Kasumi-1 (cell line): ENCODE data around the gene HORMAD2.
"Not testable (repeated sequence)": the region's sequence is repeated elsewhere in the genome, so short reads cannot be mapped to it uniquely, and the experiment has no call there.

Experiments used
- DNase-seq, 2 experiments: peaks; one replicate each; lab custom pipeline; 2025; lab: John Stamatoyannopoulos, UW

Gene HORMAD2

GRCh38 chr22:30057375-30057774 is 22.9 kb upstream of the HORMAD2 start:
- no peak for DNase-seq

DNA sequence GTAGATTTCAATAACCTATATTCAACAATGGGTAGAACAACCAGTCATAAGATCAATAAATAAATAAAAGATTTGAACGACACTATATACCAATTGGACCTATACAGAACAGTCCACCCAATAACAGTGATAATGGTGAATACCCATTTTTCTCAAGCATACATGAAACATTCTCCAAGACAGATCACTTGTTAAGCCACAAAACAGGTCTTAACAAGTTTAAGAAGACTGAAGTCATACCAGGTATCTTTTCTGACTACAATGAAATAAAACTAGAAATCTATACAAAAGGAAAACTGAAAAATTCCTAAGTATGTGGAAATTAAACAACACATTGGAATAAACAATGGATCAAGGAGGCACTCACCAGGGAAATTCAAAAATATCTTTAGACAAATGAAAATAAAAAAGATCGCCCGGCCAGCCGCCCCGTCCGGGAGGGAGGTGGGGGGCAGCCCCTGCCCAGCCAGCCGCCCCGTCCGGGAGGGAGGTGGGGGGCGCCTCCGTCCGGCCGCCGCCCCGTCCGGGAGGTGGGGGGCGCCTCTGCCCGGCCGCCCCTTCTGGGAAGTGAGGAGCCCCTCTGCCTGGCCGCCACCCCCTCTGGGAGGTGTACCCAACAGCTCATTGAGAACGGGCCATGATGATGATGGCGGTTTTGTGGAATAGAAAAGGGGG is 20.8 kb upstream of the HORMAD2 start:
- DNase-seq = not testable (repeated sequence)

DNA sequence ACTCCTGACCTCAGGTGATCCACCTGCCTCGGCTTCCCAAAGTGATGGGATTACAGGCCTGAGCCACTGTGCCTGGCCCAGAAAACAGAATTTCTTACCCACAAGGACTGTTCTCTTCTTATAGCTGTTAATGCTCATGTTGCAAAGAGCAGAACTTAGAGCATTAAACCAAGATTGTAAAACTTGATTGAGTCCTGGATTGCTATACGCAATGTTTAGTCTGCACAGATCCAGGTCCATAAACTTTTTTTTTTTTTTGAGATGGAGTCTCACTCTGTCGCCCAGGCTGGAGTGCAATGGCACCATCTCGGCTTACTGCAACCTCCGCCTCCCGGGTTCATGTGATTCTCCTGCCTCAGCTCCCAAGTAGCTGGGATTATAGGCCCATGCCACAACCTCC is 19.2 kb upstream of the HORMAD2 start:
- not testable (repeated sequence) for DNase-seq

DNA sequence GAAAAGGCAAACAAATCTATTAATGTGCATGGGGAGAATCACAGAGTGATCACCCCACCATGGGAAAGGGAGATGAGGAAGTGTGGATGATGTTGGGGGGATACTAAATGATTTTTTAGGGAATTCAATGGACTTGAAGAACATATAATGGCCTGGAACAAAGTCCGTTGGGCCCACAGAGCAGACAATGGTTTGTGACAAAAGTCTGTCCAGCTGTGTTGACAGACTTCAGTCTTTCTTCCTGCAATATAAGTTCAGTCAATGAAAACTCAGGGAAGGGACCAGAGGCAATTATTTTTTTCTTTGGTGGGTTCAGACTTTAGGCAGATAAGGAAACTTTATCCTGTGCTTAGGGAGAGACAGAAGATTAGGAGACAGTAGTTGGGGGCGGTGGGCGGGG is 18.0 kb upstream of the HORMAD2 start:
- DNase-seq = no peak

- no peak for DNase-seq
These were observed 17.3 kb upstream of the HORMAD2 start for GRCh38 chr22:30062950-30063349.

GRCh38 chr22:30064172-30064571 is 16.1 kb upstream of the HORMAD2 start:
- DNase-seq = no peak

DNA sequence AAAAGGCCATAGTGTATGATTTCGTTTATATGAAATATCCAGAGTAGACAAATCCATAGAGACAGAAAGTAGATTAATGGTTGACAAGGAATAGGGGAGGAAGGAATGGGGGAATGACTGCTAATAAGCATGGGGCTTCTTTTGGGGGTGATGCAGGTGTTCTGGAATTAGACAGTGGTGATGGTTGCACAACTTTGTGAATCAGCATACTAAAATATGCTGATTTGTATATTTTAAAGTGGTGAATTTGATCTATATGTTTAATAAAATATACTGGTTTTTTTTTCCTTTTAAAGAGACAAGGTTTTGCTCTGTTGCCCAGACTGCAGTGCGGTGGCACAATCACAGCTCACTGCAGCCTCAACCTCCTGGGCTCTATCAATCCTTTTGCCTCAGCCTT is 6.5 kb upstream of the HORMAD2 start:
- DNase-seq = no peak

DNA sequence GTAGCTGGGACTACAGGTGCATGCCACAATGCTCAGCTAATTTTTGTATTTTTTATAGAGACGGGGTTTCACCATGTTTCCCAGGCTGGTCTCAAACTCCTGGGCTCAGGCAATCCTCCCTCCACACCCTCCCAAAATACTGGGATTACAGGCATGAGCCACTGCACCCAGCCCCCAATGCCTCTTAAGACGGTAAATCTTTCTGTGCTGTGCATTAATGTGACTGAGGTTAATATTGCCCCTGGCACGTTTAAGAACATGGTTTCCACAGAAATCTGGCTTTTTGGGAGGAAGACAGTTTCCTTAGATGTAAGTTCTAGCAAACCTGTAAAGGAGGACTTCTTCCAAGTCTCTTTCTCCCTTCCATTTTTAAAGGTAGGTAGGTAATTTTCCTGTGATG is 6.1 kb upstream of the HORMAD2 start:
- DNase-seq = no peak

- no peak for DNase-seq
These were observed 5.3 kb upstream of the HORMAD2 start for GRCh38 chr22:30074994-30075393.

- no peak for DNase-seq
These were observed 2.9 kb upstream of the HORMAD2 start for GRCh38 chr22:30077279-30077880.

DNA sequence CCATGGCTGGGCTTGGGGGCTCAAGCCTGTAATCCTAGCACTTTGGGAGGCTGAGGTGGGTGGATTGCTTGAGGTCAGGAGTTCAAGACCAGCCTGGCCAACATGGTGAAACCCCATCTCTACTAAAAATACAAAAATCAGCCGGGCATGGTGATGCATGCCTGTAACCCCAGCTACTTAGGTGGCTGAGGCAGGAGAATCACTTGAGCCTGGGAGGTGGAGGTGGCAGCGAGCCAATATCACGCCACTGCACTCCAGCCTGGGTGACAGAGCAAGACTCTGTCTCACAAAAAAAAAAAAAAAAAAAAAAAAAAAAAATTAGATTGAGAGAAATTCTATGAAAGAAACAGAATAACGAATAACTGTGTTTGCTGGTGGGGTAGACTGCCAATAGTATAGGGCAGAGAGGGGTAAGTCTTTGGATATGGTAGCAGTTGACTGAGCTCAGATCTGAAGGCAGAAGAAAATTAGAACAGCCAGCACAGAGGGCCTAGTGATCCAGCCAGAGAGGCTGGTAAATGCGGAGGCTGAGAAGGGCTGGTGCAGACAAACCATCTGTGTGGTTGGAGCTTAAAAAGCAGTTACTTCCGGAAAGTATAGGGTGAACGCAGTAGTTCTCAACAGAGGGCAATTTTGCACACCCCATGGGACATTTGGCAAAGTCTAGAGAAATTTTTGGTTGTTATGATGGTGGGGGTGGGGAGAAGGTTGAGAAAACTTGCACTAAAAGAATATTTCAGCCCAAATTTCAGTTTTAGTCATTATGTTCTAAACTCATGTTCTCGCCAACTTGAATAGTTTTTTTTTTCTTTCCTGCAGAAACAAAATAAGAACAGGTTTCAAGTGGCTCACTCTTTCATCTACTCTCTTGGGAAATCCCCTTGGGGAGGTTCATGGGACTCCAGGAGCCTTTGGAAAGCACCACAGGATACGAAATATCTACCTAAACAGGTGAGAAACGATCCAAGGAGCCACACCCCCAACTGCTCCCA is 1.6 kb upstream of the HORMAD2 start:
- peak; percentile 16 to 25 for DNase-seq

DNA sequence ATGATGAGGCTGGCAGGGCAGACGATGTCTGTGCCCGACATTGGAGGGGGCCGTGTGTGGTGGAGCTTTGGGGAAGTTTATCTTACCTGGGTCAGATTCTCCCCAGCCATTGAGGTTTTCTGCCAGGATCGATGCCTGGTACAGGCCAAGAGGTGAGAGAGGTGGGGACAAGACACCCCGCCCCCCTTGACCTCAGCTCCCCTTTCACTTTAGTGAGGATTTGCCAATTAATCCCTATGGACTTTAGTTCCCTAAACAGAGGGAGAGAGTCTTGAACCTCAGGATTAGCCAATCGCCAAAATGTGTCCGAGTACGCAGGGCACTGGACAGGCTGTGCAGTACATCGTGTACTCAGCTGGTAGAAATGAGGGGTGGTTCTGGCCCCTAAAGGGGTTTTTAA is 541 bp downstream of the HORMAD2 start:
- DNase-seq = no peak

DNA sequence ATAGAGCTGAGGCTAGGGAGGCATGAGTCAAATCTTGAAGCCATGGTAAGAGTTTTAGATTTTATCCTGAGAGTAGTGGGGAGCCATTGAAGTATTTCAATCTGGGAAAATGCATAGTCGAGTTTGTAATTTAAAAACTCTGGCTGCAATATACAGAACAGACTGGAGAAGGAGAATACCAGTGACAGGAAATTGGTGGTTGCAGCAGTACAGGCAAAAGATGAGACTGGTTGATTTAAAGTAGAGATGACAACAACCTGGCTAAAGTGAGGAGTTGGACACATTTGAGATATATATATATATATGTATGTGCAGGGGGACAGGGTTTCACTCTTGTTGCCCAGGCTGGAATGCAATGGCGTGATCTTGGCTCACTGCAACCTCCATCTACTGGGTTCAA is 6.2 kb downstream of the HORMAD2 start:
- DNase-seq = no peak

DNA sequence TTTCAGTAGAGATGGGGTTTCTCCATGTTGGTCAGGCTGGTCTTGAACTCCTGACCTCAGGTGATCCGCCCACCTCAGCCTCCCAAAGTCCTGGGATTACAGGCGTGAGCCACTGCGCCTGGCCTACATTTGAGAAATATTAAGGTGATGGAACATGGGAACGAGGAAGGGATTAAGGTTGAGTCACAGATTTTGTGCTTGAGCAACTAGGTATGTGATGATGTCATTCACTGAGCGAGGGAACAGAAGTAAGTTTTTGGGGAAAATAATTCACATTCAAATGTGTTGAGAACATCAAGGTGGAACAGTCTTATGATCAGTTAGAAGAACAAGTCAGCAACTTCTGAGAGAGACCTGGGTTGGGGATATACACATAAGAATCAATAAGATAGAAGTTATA is 6.8 kb downstream of the HORMAD2 start:
- DNase-seq = not testable (repeated sequence)

- no peak for DNase-seq
These were observed 7.3 kb downstream of the HORMAD2 start for GRCh38 chr22:30087611-30088010.

GRCh38 chr22:30088468-30088867 is 8.2 kb downstream of the HORMAD2 start:
- DNase-seq = no peak

DNA sequence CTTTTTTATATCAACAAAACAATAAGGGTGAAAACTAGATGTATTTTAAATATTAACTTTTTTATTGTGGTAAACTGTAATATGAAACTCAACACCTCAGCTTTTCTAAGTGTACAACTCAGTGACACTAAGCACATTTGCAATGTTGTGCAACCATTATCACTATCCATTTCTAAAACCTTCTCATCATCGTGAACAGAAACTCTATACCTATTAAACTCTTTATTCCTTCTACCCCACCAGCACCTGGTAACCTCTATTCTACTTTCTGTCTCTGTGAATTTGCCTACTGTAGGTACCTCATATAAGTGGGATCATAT is 9.4 kb downstream of the HORMAD2 start:
- no peak for DNase-seq

DNA sequence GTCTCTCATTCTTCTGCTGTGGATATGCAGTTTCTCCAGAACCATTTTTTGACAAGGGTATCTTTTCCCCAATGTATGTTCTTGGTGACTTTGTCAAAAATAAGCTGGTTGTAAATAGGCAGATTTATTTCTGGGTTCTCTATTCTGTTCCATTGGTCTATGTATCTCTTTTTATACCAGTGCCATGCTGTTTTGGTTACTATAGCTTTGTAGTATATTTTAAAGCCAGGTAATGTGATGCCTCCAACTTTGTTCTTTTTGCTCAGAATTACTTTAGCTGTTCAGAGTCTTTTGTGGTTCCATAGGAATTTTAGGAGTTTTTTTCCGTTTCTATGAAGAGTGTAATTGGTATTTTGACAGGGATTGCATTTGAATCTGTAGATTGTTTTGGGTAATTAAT is 12.4 kb downstream of the HORMAD2 start:
- no peak for DNase-seq

DNA sequence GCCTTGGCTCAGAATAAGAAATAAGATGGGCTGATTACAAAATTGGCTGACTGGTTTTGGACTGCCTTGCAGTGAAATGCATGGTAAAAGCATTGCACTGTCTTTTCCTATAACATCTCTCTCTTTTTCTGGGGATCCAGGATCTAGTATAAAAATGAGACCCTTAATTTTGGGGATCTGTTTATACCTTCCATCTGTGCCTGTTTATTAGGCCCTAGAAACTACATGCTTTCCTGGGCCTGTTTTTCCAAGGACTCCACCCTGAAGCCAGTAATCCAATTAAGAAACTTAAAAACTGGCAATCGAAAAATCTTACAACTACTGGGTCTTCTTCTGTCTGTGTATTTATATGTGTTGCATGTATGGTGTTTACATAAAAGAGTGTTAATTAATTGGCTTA is 14.5 kb downstream of the HORMAD2 start:
- no peak for DNase-seq

DNA sequence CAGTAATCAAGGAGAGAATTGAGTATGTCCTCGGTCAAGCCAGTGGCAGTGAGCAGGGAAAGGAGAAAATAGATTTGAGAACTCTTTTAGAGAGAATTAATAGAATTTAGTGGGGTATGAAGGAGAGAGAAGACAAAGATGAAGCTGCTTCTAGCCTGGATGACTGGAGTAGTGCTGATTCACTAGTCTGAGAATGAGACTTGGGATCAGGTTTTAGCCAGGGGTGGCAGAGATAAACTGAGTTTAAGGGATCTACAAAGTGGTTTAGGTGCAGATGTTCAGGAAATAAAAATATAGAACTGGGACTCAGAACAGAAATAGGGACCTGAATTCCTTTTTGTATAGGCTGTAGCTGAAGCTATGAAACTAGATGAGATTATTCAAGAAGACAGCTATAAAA is 17.6 kb downstream of the HORMAD2 start:
- DNase-seq = no peak

DNA sequence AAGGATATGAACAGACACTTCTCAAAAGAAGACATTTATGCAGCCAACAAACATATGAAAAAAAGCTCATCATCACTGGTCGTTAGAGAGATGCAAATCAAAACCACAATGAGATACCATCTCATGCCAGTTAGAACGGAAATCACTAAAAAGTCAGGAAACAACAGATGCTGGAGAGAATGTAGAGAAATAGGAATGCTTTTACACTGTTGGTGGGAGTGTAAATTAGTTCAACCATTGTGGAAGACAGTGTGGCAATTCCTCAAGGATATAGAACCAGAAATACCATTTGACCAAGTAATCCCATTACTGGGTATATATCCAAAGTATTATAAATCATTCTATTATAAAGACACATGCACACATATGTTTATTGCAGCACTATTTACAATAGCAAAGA is 20.5 kb downstream of the HORMAD2 start:
- DNase-seq = not testable (repeated sequence)

GRCh38 chr22:30104501-30105156 is 24.4 kb downstream of the HORMAD2 start:
- DNase-seq = no peak

GRCh38 chr22:30105483-30105882 is 25.2 kb downstream of the HORMAD2 start:
- DNase-seq = no peak
